Upper lobe of left lung (tissue), 6 donors: ENCODE data around the gene NEB. TPM values are rescaled to one million over a fixed set of nuclear protein-coding genes. Genes with fewer than 3 reads are reported as not detected.

ENCODE experiments used
- ATAC-seq, 2 donors: fragments of 200-7000 bp; cut with Tn5 transposase; one replicate each; pipeline ENCODE4 v1.9.1; 2022; ENCODE audit warnings: mild to moderate bottlenecking in 2 of 2, moderate library complexity in 2 of 2; ENCODE audit not compliant: low FRiP score in 2 of 2
- DNase-seq, 2 donors: peaks; one replicate each; pipeline ENCODE4 v3.0.0-alpha.2; 2019 to 2020
- H3K27ac ChIP-seq, 4 donors: fragments of 200-600 bp; sonication (generic); one replicate each; pipeline ENCODE4 v1.5.1; 2016 to 2019
- H3K27me3 ChIP-seq, 4 donors: fragments of 200-600 bp; sonication (generic); one replicate each; pipeline ENCODE4 v1.5.1; 2017 to 2019
- H3K36me3 ChIP-seq, 4 donors: fragments of 200-600 bp; sonication (generic); one replicate each; pipeline ENCODE4 v1.5.1; 2016 to 2019
- H3K4me1 ChIP-seq, 4 donors: fragments of 200-600 bp; sonication (generic); one replicate each; pipeline ENCODE4 v1.5.1; 2018 to 2019
- H3K4me3 ChIP-seq, 4 donors: fragments of 200-600 bp; sonication (generic); one replicate each; pipeline ENCODE4 v1.5.1; 2017 to 2019; ENCODE audit warnings: mild to moderate bottlenecking in 2 of 4, moderate library complexity in 1 of 4
- H3K9me3 ChIP-seq, 4 donors: fragments of 200-600 bp; sonication (generic); one replicate each; pipeline ENCODE4 v1.5.1; 2018 to 2019
- EP300 ChIP-seq, 4 donors: sonication (generic); formaldehyde crosslinking; IDR thresholded peaks; one replicate each; pipeline ENCODE4 v1.5.1; 2017; ENCODE audit warnings: antibody characterized with exemption in 4 of 4, control low read depth in 2 of 4
- POLR2A ChIP-seq, 4 donors: fragments of 450-650 bp; IDR thresholded peaks; one replicate each; pipeline ENCODE4 v1.5.1; 2016 to 2017; ENCODE audit warnings: antibody characterized with exemption in 4 of 4, mild to moderate bottlenecking in 2 of 4
- POLR2AphosphoS5 ChIP-seq, 2 donors: sonication (generic); formaldehyde crosslinking; IDR thresholded peaks; one replicate each; pipeline ENCODE4 v1.5.1; 2017; ENCODE audit warnings: antibody characterized with exemption in 2 of 2
- WGBS, 2 donors: methylation state at CpG; one replicate each; pipeline ENCODE4 v1.1.5; 2017 to 2018; 5-methylcytosine and 5-hydroxymethylcytosine counted together
- total RNA-seq, 6 donors: library from RNA; depleted of rRNA in 4 of 6; stranded (reverse); fragments of >200 nt in 4 of 6; gene quantifications; one replicate each; pipeline versions ENCODE4 v1.1.0 to v1.2.1, GENCODE V29; 2016 to 2021
- TF ChIP-seq, protein P1 (sequence below), 6 experiments: fragments of 450-650 bp in 4 of 6; fragments of 200-600 bp in 2 of 6; sonication (generic) in 2 of 6; IDR thresholded peaks; one replicate each; pipeline ENCODE4 v1.5.1; 2016 to 2019; ENCODE audit warnings: antibody characterized with exemption in 6 of 6
- donor health status: DM: no; HTN: no; CAD: no; lungs with moderate emphysema.
- donor health status: DM: no; HTN: yes; CAD: no; lungs with severe emphysema.

Gene NEB
- total RNA-seq, 6 donors from 2014 or later, result 0.31 to 6.3 (median 2.0) TPM

- 95 to 99% methylated on average over 4 of the region's 4 CpGs for WGBS, 2 donors
- no peaks in the 10 kb centered on the region for H3K4me1 ChIP-seq
- no peaks in the 10 kb centered on the region for H3K9me3 ChIP-seq
- H3K36me3 ChIP-seq, result peaks cover 0 to 73% (median 6%) of the 10 kb centered on the region in 4 donors
- H3K27ac ChIP-seq, result no peak overlapping the region
- H3K27me3 ChIP-seq, result no peaks in the 10 kb centered on the region
- TF ChIP-seq, protein P1, sequence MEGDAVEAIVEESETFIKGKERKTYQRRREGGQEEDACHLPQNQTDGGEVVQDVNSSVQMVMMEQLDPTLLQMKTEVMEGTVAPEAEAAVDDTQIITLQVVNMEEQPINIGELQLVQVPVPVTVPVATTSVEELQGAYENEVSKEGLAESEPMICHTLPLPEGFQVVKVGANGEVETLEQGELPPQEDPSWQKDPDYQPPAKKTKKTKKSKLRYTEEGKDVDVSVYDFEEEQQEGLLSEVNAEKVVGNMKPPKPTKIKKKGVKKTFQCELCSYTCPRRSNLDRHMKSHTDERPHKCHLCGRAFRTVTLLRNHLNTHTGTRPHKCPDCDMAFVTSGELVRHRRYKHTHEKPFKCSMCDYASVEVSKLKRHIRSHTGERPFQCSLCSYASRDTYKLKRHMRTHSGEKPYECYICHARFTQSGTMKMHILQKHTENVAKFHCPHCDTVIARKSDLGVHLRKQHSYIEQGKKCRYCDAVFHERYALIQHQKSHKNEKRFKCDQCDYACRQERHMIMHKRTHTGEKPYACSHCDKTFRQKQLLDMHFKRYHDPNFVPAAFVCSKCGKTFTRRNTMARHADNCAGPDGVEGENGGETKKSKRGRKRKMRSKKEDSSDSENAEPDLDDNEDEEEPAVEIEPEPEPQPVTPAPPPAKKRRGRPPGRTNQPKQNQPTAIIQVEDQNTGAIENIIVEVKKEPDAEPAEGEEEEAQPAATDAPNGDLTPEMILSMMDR (IDR thresholded peaks at IDR 0.05), result no peak
- TF ChIP-seq EP300 (IDR thresholded peaks at IDR 0.05) (no peak), POLR2A (IDR thresholded peaks at IDR 0.05) (no peak), POLR2AphosphoS5 (IDR thresholded peaks at IDR 0.05) (no peak)
- H3K4me3 ChIP-seq, result no peak overlapping the region
- DNase-seq, result no peak
- ATAC-seq, result no peak
Measured at GRCh38 chr2:151478011-151478410, 256.3 kb downstream of the NEB start.

- ATAC-seq, result no peak
- DNase-seq, result no peak
- Histone ChIP-seq H3K36me3 (peaks cover 0 to 78% (median 6%) of the 10 kb centered on the region in 4 donors), H3K4me1 (no peaks in the 10 kb centered on the region), H3K4me3 (no peak overlapping the region), H3K9me3 (no peaks in the 10 kb centered on the region), H3K27me3 (no peaks in the 10 kb centered on the region), H3K27ac (no peak overlapping the region)
- 76 to 93% methylated on average over 1 of the region's 1 CpG for WGBS, 2 donors
- TF ChIP-seq EP300 (IDR thresholded peaks at IDR 0.05) (no peak), POLR2A (IDR thresholded peaks at IDR 0.05) (no peak), POLR2AphosphoS5 (IDR thresholded peaks at IDR 0.05) (no peak)
- TF ChIP-seq, protein P1 (IDR thresholded peaks at IDR 0.05), result no peak
Measured at GRCh38 chr2:151476287-151476686, 258.0 kb downstream of the NEB start.

DNA sequence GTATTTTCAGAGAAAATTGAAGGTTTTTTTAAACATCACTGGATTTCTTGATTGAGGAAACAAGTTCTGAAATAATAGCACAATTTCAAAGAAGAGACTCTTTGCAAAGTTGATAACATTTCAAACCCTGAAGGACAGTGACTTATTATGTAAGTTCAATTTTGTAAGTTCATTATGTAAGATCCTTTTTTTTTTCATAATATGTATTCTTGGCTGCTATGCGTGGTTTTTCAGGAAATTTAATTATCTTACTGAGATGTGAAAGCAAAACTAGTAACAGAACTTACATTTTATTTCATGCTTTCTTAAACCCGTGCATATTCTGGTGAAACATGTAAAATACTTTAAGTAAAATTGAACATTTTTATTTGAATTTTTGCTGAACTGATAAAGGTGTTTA lies 259.2 kb downstream of the NEB start:
- ATAC-seq, result no peak

DNA sequence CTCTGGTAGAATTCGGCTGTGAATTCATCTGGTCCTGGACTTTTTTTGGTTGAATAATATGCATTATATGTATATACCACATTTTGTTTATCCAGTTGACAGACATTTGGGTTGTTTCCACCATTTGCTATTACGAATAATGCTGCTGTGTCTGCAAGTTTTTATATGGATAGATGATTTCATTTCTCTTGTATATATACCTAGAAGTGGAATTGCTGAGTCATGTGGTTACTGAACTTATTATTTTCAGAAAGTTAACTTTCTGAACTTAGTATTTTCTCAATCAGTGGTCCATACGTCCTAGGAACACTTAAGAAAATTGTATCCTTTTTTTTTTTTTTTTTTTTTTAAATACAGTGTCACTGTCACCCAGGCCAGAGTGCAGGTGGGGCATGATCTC lies 261.3 kb downstream of the NEB start:
- peaks cover 12 to 94% (median 30%) of the 10 kb centered on the region in 4 donors for H3K36me3 ChIP-seq
- DNase-seq, result no peak

More for the DNA sequence above, 259.2 kb downstream of the NEB start:
- WGBS, 2 donors, result 61 to 69% methylated on average over 2 of the region's 2 CpGs
- H3K36me3 ChIP-seq, result peaks cover 0 to 83% (median 12%) of the 10 kb centered on the region in 4 donors
- H3K27ac ChIP-seq, result no peak overlapping the region
- no peaks in the 10 kb centered on the region for H3K9me3 ChIP-seq
- no peak for DNase-seq
- no peaks in the 10 kb centered on the region for H3K27me3 ChIP-seq
- no peak overlapping the region for H3K4me3 ChIP-seq
- H3K4me1 ChIP-seq, result no peaks in the 10 kb centered on the region
- TF ChIP-seq, protein P1 (IDR thresholded peaks at IDR 0.05), result no peak
- TF ChIP-seq POLR2AphosphoS5 (IDR thresholded peaks at IDR 0.05), result no peak
- no peak for TF ChIP-seq EP300 (IDR thresholded peaks at IDR 0.05)
- no peak for TF ChIP-seq POLR2A (IDR thresholded peaks at IDR 0.05)

More for the DNA sequence above, 261.3 kb downstream of the NEB start:
- TF ChIP-seq, protein P1 (IDR thresholded peaks at IDR 0.05), result no peak
- no peak for TF ChIP-seq POLR2A (IDR thresholded peaks at IDR 0.05)
- no peak for TF ChIP-seq POLR2AphosphoS5 (IDR thresholded peaks at IDR 0.05)
- TF ChIP-seq EP300 (IDR thresholded peaks at IDR 0.05), result no peak
- Histone ChIP-seq H3K27me3 (no peaks in the 10 kb centered on the region), H3K9me3 (no peaks in the 10 kb centered on the region), H3K4me3 (no peak overlapping the region), H3K27ac (no peak overlapping the region), H3K4me1 (no peaks in the 10 kb centered on the region)
- no peak for ATAC-seq
- WGBS, 2 donors, result 85 to 89% methylated on average over 3 of the region's 3 CpGs
